ENCODE results near the gene AFF4.

GRCh38 chr5:132979367-132979940, 16.0 kb upstream of the AFF4 start:
- TF ChIP-seq, protein P1, sequence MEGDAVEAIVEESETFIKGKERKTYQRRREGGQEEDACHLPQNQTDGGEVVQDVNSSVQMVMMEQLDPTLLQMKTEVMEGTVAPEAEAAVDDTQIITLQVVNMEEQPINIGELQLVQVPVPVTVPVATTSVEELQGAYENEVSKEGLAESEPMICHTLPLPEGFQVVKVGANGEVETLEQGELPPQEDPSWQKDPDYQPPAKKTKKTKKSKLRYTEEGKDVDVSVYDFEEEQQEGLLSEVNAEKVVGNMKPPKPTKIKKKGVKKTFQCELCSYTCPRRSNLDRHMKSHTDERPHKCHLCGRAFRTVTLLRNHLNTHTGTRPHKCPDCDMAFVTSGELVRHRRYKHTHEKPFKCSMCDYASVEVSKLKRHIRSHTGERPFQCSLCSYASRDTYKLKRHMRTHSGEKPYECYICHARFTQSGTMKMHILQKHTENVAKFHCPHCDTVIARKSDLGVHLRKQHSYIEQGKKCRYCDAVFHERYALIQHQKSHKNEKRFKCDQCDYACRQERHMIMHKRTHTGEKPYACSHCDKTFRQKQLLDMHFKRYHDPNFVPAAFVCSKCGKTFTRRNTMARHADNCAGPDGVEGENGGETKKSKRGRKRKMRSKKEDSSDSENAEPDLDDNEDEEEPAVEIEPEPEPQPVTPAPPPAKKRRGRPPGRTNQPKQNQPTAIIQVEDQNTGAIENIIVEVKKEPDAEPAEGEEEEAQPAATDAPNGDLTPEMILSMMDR (IDR thresholded peaks at IDR 0.05): no peak
- TF ChIP-seq POLR2A (IDR thresholded peaks at IDR 0.05): no peak

Measured in transverse colon (tissue), 3 donors.